CD4-positive, alpha-beta T cell (primary cell): ENCODE data around the gene FOXA1. TPM values are rescaled to one million over a fixed set of nuclear protein-coding genes. Genes with fewer than 3 reads are reported as not detected.

Experiments used
- ATAC-seq: fragments of 200-7000 bp; cut with Tn5 transposase; one replicate; pipeline ENCODE4 v1.10.0; 2022; ENCODE audit warnings: mild to moderate bottlenecking; ENCODE audit not compliant: poor library complexity
- CTCF ChIA-PET: fragments of 350-600 bp; sonication (Branson Sonifier 250); formaldehyde crosslinking; loops from one replicate; lab custom pipeline; 2021; ENCODE audit warnings: antibody characterized with exemption, inconsistent platforms; lab: Charles Lee
- POLR2A ChIA-PET: fragments of 350-600 bp; sonication (Branson Sonifier 250); formaldehyde crosslinking; loops from one replicate; lab custom pipeline; 2021; ENCODE audit warnings: antibody characterized with exemption, inconsistent platforms; lab: Charles Lee
- DNase-seq, 14 experiments: peaks; one replicate each; pipeline ENCODE4 v3.0.0-alpha.2; 2013 to 2020; ENCODE audit warnings: mixed read lengths in 2 of 14
- H3K27ac ChIP-seq, 2 donors: one replicate each; pipeline versions ENCODE4 v1.5.1 to v1.7.0; 2013; ENCODE audit warnings: low read length in 2 of 2, low read depth in 1 of 2, mild to moderate bottlenecking in 1 of 2
- H3K27me3 ChIP-seq, 2 experiments: 1 replicate in 1 of 2; 2 replicates in 1 of 2; pipeline versions ENCODE4 v1.6.1 to v1.7.0; 2013; ENCODE audit warnings: low read length in 2 of 2, control low read depth in 1 of 2, mild to moderate bottlenecking in 1 of 2, moderate library complexity in 1 of 2; ENCODE audit not compliant: insufficient read depth in 2 of 2, control insufficient read depth in 1 of 2
- H3K36me3 ChIP-seq: one replicate; pipeline ENCODE4 v1.6.1; 2013; ENCODE audit warnings: low read length, control low read depth; ENCODE audit not compliant: insufficient read depth
- H3K4me1 ChIP-seq: one replicate; pipeline ENCODE4 v1.6.1; 2013; ENCODE audit warnings: low read length, control low read depth; ENCODE audit not compliant: insufficient read depth
- H3K4me3 ChIP-seq: one replicate; pipeline ENCODE4 v1.5.1; 2013; ENCODE audit warnings: mild to moderate bottlenecking, low read length, moderate library complexity
- H3K9me3 ChIP-seq, 2 experiments: 1 replicate in 1 of 2; 2 replicates in 1 of 2; pipeline versions ENCODE4 v1.6.1 to v1.7.0; 2013; ENCODE audit warnings: low read length in 2 of 2, mild to moderate bottlenecking in 2 of 2, control low read depth in 1 of 2, moderate library complexity in 1 of 2; ENCODE audit not compliant: control insufficient read depth in 1 of 2, insufficient read depth in 1 of 2
- H3K27ac Mint-ChIP-seq: one replicate; pipeline ENCODE4 v1.8.0; 2020; ENCODE audit warnings: mixed read lengths
- H3K27me3 Mint-ChIP-seq: one replicate; pipeline ENCODE4 v1.8.0; 2021; ENCODE audit warnings: mixed read lengths
- H3K36me3 Mint-ChIP-seq: one replicate; pipeline ENCODE4 v1.8.0; 2021; ENCODE audit warnings: low read depth, mixed read lengths
- H3K4me1 Mint-ChIP-seq: one replicate; pipeline ENCODE4 v1.8.0; 2021; ENCODE audit warnings: low read depth, mixed read lengths
- H3K4me3 Mint-ChIP-seq: one replicate; pipeline ENCODE4 v1.8.0; 2020; ENCODE audit warnings: mild to moderate bottlenecking, mixed read lengths
- H3K9me3 Mint-ChIP-seq: one replicate; pipeline ENCODE4 v1.8.0; 2020; ENCODE audit warnings: mixed read lengths
- CTCF ChIP-seq: fragments of 200-600 bp; IDR thresholded peaks from one replicate; pipeline ENCODE4 v1.8.0; 2022; ENCODE audit warnings: antibody characterized with exemption, mild to moderate bottlenecking
- intact Hi-C, 2 experiments: fragments of 100-400 bp; cut with DNase I in 1 of 2; cut with micrococcal nuclease in 1 of 2; formaldehyde crosslinking; loops; one replicate each; pipeline versions ENCODE4 v1.15.1 to v1.9.0; 2023 to 2025; cut with DNase I, micrococcal nuclease
- total RNA-seq, 174 experiments: library from RNA in 2 of 174; stranded (reverse) in 2 of 174; gene quantifications; one replicate each; pipeline ENCODE4 v1.2.3 and lab custom pipeline; 2021 to 2026

Gene FOXA1
- total RNA-seq, 2 experiments from 2014 or later = not detected

GRCh38 chr14:37546621-37547447, 48.2 kb downstream of the FOXA1 start:
- Mint-ChIP-seq H3K36me3 (no peaks in the 10 kb centered on the region), H3K9me3 (peaks cover under 1% of the 10 kb centered on the region), H3K27me3 (no peaks in the 10 kb centered on the region), H3K4me1 (no peaks in the 10 kb centered on the region), H3K27ac (no peak overlapping the region), H3K4me3 (no peak overlapping the region)
- H3K4me1 ChIP-seq = no peaks in the 10 kb centered on the region
- H3K27me3 ChIP-seq = no peaks in the 10 kb centered on the region
- no peaks in the 10 kb centered on the region for H3K9me3 ChIP-seq
- CTCF ChIA-PET = no interaction called here
- no peak for DNase-seq
- no peaks in the 10 kb centered on the region for H3K36me3 ChIP-seq
- H3K27ac ChIP-seq = no peak overlapping the region
- intact Hi-C loops = no loop called here
- no peak overlapping the region for H3K4me3 ChIP-seq
- no peak for ATAC-seq
- POLR2A ChIA-PET = no interaction called here
- no peak for TF ChIP-seq CTCF

GRCh38 chr14:37545174-37545573, 49.9 kb downstream of the FOXA1 start:
- Mint-ChIP-seq H3K9me3 (no peaks in the 10 kb centered on the region), H3K27ac (no peak overlapping the region), H3K27me3 (no peaks in the 10 kb centered on the region), H3K4me1 (no peaks in the 10 kb centered on the region), H3K4me3 (no peak overlapping the region), H3K36me3 (no peaks in the 10 kb centered on the region)
- Histone ChIP-seq H3K4me1 (no peaks in the 10 kb centered on the region), H3K27me3 (no peaks in the 10 kb centered on the region), H3K4me3 (no peak overlapping the region), H3K9me3 (no peaks in the 10 kb centered on the region), H3K36me3 (no peaks in the 10 kb centered on the region), H3K27ac (no peak overlapping the region)
- ChIA-PET POLR2A (no interaction called here), CTCF (no interaction called here)
- ATAC-seq (no peak), DNase-seq (no peak)
- intact Hi-C loops = no loop called here
- TF ChIP-seq CTCF = no peak

GRCh38 chr14:37544407-37544806, 50.6 kb downstream of the FOXA1 start:
- intact Hi-C loops = no loop called here
- ATAC-seq (no peak), DNase-seq (no peak)
- no peaks in the 10 kb centered on the region for H3K27me3 ChIP-seq
- H3K36me3 ChIP-seq = no peaks in the 10 kb centered on the region
- no peak overlapping the region for H3K4me3 ChIP-seq
- Mint-ChIP-seq H3K27me3 (no peaks in the 10 kb centered on the region), H3K27ac (no peak overlapping the region), H3K4me3 (no peak overlapping the region), H3K4me1 (no peaks in the 10 kb centered on the region), H3K36me3 (no peaks in the 10 kb centered on the region), H3K9me3 (peaks cover under 1% of the 10 kb centered on the region)
- ChIA-PET CTCF (no interaction called here), POLR2A (no interaction called here)
- TF ChIP-seq CTCF = no peak
- no peak overlapping the region for H3K27ac ChIP-seq
- no peaks in the 10 kb centered on the region for H3K4me1 ChIP-seq
- H3K9me3 ChIP-seq = no peaks in the 10 kb centered on the region
